HG03457 (cell line): ENCODE results near the gene VAMP2.

Experiments used
- ATAC-seq: cut with Tn5 transposase; IDR thresholded peaks from one replicate; pipeline ENCODE4 v1.9.1; 2021; ENCODE audit warnings: moderate number of reproducible peaks; ENCODE audit not compliant: unreplicated experiment

Gene VAMP2

DNA sequence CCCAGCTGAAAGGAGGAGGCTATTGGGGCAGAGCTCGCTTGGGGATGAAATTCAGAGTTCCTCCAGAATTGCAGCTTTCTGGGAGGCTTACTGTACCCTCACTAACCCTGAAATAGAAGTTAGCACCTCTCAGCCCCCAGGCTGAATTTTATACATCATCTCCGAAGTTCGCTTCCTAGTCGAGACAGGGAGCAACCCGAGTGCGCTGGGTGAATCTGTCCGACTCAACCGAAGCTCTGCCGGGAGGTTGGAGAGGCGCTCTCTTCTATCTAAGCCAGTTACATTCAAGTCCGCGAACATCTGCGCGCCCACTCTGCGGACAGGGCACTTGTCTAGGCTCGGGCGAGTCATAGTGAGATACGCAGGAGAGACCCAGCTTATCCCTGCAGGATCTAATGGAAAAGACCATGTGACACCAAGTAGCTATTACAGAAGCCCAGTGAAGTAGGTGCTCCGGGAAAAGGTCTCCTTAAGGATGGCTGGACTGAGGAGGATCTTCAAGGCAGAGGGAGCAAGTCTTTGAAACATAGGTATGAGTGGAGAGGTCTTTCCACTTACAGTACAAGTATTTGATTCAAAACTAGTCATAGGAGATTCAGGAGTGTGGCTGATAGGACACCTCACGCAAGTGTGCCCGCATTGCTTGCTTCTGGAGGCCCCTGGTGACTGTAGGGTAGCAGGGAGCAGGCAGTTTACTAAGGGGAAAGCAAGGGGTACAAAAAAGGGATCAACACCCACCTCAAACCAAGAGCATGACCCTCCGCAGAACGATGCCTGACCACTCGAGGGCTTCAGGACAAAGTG, 38.2 kb downstream of the VAMP2 start:
- ATAC-seq = no peak

DNA sequence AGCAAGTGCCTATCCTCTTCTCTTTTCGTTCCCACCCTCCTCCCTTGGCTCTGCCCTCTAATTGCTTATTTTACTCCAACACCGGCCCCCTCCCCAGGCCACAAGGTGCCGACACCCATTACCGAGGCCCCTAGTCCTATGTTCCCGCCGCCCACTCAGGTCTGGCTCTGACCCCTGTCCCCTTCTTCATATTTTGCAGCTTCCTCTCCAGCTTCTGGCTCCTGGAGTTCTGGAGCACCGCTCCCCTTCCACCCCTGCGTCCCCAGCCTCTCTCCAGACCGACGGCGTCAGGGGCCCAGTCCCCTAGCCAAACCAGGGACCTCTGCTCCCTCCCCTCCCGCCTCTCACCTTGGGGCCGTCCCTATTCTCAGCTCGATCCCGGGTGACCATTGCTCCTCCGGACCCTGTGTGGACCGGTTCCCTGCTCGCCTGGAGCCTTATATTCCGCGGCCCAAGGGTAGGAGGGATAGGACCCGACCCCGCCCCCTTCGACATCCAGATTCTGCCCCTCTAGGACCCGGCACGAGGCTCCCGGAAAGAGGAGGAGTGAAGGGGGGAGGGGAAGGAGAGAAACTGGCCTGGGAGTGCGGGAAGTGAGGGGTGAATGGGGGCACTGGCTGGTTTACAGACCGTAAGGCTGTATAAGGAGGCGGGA, 38.9 kb downstream of the VAMP2 start, which contains the start of gene HES7:
TSS of gene HES7 (minus strand) at position 412 of the 655 bp plus-strand sequence. CDS start at position 390, 22 bp downstream.
- ATAC-seq = no peak

DNA sequence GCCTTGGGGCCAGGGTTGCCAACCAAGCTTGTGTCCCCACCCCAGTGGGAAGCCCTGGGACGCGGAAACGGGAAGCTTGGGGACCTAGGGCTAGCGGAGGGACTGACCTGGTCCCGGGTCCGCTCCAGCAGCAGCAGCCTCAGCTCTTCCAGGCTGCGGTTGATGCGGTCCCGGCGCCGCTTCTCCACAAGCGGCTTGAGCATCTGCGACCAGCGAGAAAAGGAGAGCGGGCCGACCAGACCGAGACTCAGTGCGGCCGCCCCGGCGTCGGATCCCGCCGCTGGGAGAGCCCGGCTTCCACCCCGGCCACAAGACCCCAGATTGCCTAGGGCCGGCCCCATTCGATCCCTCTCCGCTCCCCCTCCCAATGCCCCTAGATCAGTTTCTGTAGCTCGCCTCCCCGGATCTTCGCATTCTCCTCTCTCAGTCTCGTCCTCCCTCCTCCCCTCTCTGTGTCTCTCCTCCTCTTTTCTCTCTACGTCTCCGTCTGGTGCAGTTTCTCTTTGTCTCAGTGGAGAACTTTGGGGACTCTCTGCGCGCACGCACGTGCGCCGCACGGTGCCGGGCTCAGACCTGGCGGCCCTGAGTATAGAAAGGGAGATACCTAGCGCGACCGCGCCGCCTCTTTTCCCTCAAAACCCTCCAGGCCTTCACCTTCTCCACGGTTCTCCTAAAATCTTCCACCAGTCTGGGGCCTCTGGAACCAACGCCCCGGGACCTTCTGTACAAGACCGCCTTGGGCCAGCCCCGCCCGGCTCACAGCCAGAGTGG, 39.6 kb downstream of the VAMP2 start:
- ATAC-seq = no peak

DNA sequence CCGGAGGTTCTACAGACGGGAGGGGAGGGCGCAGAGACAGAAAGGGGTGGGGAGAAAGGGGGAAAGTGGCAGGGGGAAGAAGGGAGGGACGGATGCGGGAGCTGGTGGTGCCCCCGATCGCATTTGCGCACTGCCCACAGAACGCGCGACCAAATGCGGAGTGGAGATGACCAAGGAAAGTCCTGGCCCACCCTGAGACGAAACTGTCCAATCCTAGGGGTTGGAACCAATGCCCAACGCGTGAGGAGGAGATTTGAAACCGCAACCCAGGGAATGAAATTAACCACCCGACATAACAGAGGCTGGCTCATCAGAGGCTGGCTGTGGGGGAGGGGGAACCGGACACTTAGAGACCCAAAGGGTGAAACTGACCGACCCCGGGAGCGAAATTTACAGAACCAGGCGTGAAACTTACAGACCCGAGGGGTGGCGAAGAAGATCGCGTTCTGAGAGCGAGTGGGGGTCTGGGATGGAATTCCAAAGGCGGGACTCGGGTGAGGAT, 40.3 kb downstream of the VAMP2 start:
- ATAC-seq = no peak

DNA sequence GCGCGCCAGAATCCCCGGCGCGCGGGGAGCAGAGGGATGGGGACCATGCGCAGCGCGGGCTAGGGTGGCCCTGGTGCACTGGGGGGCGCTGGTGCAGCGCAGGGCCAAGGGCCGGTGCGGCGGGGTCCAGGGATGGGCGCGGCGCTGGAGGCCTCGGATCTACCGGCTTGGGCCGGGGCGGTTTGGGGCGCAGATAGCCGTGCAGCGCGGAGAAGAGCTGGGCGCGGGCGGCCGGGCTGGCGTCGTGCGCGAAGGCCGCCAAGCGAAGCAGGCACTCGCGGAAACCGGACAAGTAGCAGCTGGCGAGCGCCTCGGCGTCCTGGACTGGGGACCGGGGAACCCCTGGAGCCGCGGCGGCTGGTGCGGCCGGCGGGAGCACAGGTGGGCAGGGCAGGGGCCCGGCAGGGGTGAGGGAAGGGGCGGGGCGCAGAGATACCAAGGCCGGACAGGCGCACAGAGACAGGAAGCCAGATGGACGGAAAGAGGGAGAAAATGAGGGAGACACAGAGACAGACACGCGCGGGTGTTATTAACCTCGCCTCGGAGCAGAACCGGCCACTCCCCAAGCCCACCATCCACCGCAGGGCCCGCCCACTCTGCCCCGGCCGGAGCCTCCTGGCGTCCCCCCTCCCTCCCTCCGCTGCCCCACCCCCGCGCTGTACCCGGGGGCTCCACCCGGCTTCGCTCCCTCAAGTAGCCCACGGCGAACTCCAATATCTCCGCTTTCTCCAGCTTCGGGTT, 40.9 kb downstream of the VAMP2 start:
- ATAC-seq = no peak

DNA sequence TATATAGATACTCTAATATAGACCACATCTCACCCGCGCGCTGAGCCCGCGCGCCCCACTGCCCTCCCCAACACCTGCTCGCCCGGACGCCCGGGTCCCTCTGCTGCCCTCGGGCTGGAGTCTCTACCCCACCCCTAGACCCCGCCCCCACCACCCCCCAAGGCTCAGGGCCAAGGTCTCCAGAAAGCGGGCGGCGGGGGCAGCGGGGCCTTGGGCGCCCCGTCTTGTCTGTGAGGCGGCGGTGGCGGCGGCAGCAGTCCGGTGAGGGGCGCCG, 41.4 kb downstream of the VAMP2 start:
- no peak for ATAC-seq

DNA sequence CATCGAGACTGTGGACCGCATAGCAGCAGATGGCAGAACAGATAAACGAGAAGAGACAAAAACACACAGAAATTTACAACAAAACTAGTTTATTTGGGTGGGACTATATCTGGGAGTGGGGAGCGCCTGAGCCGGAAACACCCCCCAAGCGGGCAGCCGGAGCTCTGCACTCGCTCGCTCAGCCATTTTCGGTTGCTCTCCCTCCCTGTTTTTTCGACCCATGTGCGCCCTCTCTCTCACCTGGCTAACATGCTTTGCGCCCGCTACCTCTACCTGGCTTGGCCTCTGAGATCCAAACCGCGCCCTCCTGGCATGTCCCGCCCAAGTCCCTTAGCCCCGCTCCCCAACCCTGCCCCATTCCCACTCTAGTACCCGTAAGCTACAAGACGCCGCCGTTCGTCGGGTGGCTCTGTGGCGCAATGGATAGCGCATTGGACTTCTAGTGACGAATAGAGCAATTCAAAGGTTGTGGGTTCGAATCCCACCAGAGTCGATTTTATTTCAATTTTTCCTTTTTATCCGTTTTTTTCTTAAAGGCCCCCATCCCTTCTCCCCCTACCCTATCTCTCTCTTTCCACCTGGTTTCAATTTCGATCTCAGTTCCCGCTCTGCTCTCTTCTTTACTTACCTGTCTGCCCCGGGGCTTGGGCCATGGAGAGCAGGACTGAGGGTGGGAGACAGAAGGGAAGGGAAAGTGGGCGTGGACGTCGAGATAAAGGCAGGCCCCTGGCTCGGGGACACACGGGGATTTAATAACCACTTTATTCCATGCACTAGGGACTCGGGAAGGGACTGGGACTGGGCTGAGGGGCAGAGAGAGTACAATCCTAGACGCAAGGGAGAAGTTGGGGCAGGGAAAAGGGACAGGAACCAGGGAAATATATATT, 42.0 kb downstream of the VAMP2 start:
- no peak for ATAC-seq

DNA sequence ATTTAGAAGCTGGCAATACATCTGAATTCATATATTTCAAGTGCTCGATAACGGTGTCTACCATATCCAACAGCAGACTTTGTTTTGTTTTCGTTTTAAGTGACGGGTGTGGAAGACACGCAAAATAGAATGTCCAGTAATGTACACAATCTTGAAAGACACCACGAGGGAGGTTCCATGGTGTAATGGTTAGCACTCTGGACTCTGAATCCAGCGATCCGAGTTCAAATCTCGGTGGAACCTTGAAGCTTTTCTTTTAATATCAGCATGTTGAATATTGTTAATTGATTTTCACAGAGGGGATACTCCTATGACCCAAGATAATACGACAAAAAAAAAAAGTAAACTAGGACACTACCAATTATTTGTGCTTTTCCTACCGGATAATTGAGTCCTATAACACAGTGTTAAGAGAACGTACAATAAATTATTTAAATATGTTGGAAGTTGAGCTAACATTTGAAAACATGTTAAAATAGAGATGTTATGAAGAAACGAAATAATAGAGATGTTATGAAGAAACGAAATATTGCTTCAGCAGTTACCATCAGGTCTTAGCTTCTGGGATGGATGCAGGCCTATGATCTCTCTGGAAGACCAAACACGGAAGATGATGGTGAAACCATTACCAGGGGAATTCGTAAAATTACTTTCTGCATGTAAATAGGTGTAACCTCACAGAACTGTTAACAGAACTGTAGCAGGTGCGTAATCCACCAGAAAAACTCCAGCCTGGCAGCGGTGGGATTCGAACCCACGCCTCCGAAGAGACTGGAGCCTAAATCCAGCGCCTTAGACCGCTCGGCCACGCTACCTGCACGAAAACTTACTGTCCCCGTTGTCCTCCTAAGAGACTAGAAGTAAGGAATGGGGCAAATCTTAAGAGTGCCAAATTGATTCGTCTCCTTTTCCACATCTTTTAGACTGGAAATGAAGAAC, 42.9 kb downstream of the VAMP2 start:
- ATAC-seq = peak; percentile 25

DNA sequence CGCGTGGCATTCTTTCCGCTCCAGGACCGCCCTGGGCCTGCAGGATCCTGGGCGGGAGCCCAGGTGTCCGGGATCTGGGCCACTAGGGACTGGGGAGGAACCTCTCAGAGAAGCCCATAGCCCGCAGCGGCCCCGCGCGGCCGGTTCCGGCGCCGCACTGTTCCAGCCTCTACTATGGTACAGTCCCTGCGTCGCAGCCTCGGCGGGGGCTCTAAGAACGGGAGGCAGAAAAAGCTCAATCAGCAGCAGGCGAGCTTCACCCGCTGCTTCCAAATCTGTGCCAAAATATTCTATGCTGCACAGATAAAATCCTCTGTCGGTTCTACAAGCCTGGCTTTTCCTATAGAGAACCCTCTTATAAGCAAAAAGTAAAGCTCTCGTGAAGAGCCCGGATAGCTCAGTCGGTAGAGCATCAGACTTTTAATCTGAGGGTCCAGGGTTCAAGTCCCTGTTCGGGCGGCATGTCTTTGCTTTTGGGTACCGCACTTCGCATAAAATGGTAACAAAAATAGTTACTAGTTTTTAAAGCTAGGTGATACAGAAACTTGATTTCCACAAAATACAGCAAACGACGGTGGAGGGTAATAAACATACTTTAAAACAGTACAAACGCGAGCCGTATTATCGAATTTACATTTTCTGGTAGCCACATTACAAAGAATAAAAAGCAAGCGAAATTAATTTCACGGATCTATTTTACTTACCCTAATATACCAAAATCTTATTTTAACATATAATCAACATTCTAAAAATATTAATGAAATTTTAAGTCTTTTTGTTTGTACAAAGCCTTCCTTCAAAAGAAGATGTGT, 43.8 kb downstream of the VAMP2 start:
- peak; percentile 28 for ATAC-seq

DNA sequence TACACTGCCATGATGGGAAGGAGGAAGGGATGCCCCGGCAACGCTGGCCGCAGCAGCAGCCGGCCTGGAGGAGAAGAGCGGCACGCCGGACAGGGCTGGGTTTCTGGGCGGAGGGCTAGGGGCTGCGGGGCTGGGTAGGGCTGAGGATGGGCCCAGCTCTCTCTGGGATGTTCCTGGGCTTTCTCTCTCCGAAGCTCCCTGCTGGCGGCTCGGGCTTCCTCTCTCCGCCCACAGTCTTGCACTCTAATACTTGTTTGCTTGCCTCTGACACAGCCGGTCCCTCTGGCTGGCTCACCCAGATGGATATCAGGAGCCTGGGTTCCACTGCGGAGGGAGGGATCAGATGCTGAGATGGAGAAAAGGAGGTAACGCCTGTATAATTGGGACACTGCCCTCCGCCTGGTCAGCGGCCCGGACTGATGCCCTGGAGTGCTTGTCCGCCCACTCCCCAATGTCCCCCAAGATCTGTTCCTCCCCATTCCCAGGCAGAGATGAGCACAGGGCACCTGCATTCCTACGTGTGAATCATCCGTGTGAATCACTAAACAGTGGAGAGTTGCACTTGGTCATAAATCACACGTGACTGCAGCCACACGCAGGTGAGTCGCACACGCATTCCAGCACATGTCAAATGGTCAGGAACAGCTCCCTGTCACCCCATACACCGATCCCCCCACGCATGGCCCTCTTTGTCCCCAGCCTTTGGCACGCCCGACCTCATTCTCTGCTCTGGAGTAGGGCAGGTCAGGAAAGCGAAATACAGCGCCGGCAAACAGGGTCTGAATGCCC, 44.6 kb downstream of the VAMP2 start, which contains the start of gene ALOXE3:
TSS of gene ALOXE3 (minus strand) at position 535 of the 789 bp plus-strand sequence. CDS start at position 11, 524 bp downstream.
- ATAC-seq = no peak

DNA sequence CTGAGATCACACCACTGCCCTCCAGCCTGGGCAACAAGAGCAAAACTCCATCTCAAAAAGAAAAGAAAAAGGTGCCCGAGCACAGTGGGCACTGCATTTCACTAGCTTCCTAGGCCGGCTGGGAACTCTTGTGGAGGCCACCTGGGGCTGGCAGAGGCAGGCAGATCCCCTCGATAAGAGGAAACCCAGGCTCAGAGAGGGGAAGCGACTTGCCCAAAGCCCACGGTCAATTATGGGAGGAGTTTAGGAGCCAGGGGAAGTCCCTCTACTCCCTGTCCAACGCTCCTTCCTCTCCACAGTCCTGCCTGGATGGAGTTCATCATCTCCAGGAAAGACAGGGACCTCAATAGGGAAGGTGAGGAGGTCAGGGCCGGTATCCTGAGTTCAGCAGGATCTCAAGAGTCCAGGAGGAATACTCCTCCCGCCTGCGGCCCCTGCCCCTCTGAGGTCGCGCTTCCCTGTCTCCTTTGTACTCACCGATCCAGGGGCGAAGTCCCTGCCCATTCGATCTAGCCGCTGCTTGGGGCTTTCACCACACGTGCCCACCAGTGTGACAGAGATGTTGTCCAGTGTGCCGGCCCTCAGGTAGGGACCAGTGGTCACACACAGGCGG, 45.3 kb downstream of the VAMP2 start:
- no peak for ATAC-seq

DNA sequence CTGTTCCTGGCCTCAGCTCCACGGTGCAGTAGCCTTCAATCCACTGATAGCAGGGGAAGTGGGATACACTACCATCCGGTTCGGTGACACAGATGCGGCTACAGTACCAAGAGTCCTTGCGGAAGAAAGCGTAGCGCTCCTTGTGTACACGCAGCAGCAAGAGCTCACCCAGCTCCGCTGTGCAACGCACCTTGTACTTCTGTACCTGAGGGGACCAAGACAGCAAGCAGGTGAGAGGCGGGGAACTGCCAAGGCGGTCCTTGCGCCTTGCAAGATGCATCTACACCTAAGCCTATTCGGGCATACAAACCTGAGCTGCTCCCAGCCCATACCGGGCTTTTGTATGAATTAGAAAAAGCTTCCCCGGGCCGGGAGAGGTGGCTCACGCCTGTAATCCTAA, 46.0 kb downstream of the VAMP2 start:
- no peak for ATAC-seq

DNA sequence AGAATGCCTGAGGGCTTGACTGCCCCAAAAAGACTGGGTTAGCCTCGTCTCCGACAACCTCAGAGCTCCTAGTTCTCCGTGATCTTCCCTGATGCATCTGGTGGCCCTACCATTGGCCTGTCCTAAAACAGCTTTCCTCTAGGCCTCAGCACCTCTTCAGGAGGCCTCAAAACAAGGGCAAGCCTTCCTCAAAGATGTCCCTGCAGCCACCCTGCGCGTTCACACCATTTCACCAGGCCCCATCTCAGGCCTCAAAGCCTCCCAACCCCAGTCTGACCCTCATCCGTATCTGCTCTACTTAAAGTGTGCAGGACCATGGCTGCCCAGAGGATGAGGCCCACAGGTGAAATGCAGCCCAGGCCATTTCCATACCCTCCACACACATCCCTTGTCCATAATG, 51.8 kb downstream of the VAMP2 start:
- ATAC-seq = no peak

DNA sequence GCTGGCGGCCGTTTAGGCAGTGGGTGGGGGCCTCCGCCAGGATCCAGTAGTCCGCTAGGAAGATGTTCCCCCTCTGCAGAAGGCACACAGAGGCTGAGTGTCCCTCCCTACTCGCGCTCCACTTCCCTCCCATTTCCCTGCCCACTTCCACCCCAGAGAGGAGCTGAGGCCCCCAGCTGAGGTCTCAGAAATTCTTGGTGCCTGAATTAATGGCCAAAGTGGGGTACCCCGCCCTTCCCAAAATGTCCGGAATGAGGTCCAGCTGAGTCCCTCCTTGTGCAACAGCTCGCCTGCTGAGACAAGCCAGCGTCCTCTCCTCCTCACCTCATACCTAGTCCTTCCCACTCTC, 52.3 kb downstream of the VAMP2 start:
- no peak for ATAC-seq

DNA sequence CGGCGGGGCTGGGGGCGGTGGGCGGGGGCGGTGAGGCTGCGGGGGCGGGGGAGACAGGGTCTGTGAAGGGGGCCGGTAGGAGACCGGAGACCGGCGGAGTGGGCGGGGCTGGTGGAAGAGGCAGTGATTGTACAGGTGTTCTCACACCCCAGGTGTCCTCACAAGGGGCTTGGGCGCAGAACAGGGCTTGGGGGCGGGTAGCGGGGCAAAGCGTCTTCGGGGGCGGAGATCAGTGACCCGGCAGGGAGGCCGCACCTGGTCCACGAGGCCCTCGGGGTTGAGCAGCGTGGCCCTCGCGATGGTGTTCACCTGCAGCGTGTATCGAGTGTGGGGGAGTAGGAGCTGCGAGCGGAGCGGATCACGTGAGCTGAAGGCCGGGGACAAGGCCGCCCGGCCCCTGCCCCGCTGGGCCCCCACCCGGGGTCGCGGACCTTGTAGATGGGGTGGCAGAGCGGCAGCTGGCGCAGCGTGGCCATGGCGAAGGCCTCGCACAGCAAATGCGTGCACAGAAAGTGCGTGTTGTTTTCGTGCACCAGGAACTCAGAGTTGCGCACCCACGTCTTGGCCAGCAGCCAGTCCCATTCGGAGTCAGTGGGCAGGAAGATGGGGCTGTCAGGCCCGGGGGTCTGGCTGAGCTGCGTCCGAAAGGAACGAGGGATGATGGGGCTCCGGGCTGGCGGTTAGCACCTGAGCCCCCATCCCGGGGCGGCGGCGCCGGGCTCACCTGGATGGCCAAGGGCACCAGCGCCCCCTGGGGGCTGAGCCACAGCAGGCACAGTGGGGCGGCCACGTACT, 52.9 kb downstream of the VAMP2 start:
- ATAC-seq = no peak
